Astrocyte of the cerebellum (primary cell): Measurements from ENCODE around the gene ADD3.

Experiments
- DNase-seq: peaks from one replicate; pipeline ENCODE4 v3.0.0-alpha.2; 2011; ENCODE audit warnings: low read depth
- H3K4me3 ChIP-seq: 2 replicates; pipeline ENCODE4 v1.5.1; 2011; ENCODE audit warnings: mild to moderate bottlenecking, low read depth, low read length, moderate library complexity
- in situ Hi-C: cut with HindIII; loops from 2 replicates; pipeline ENCODE4 v1.10.0; 2017; ENCODE audit warnings: low sequenced_read_pairs
- TF ChIP-seq, protein P1 (sequence below): IDR thresholded peaks from 2 replicates; pipeline ENCODE4 v1.5.1; 2012; ENCODE audit warnings: low read length, low read depth, moderate library complexity, mild to moderate bottlenecking; ENCODE audit errors: missing control alignments

ADD3 gene

GRCh38 chr10:110078317-110078716, 70.5 kb downstream of the ADD3 start:
- TF ChIP-seq, protein P1, sequence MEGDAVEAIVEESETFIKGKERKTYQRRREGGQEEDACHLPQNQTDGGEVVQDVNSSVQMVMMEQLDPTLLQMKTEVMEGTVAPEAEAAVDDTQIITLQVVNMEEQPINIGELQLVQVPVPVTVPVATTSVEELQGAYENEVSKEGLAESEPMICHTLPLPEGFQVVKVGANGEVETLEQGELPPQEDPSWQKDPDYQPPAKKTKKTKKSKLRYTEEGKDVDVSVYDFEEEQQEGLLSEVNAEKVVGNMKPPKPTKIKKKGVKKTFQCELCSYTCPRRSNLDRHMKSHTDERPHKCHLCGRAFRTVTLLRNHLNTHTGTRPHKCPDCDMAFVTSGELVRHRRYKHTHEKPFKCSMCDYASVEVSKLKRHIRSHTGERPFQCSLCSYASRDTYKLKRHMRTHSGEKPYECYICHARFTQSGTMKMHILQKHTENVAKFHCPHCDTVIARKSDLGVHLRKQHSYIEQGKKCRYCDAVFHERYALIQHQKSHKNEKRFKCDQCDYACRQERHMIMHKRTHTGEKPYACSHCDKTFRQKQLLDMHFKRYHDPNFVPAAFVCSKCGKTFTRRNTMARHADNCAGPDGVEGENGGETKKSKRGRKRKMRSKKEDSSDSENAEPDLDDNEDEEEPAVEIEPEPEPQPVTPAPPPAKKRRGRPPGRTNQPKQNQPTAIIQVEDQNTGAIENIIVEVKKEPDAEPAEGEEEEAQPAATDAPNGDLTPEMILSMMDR = no peak
- H3K4me3 ChIP-seq = no peak overlapping the region
- no peak for DNase-seq
- in situ Hi-C loops = loop anchor here (25.0 kb wide), 1 partner anchor 191 kb away; no protein-coding TSS in a partner anchor

GRCh38 chr10:110081911-110082310, 74.1 kb downstream of the ADD3 start:
- DNase-seq = no peak
- in situ Hi-C loops = loop anchor here (25.0 kb wide), 1 partner anchor 195 kb away; no protein-coding TSS in a partner anchor
- TF ChIP-seq, protein P1 = no peak

DNA sequence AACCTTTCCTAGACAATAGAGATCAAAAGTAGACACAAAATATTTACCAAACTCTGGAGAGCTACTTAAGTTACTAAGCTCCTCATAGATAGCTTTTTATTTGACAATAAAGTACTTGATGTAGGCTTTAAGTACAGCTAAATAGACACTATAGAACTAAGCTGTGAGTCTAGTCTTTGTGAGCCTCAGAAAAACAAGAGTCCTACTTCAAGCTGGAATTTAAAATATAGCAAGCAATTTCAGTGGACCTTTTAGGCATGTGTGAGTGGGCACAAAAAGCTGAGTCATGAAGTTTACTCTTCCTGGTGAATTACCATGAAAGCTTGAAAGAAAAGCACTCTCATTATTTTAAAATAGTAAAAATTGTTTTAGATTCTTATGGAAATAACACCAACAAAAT, 76.1 kb downstream of the ADD3 start:
- TF ChIP-seq, protein P1 = no peak
- DNase-seq = no peak
- in situ Hi-C loops = loop anchor here (25.0 kb wide), 1 partner anchor 197 kb away; no protein-coding TSS in a partner anchor
- no peak overlapping the region for H3K4me3 ChIP-seq

More at GRCh38 chr10:110081911-110082310, 74.1 kb downstream of the ADD3 start:
- H3K4me3 ChIP-seq = no peak overlapping the region

DNA sequence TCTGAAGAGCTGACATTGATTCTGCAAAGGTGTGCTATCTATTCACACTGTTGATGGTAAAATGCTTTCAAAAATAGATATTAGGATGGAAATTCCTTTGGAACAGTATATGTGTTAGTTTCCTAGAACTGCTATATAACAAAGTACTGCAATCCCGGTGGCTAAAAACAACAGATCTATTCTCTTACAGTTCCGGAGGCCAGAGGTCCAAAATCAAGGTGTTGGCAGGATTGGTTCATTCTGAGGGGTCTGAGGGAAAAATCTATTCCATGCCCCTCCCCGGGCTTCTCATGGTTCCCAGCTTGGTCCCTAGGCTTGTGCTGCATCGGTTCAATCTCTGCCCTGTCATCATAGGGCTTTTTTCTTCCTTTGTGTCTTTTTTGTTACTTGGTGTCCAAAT, 79.9 kb downstream of the ADD3 start:
- in situ Hi-C loops = loop anchor here (25.0 kb wide), 1 partner anchor 200 kb away; no protein-coding TSS in a partner anchor
- TF ChIP-seq, protein P1 = no peak

DNA sequence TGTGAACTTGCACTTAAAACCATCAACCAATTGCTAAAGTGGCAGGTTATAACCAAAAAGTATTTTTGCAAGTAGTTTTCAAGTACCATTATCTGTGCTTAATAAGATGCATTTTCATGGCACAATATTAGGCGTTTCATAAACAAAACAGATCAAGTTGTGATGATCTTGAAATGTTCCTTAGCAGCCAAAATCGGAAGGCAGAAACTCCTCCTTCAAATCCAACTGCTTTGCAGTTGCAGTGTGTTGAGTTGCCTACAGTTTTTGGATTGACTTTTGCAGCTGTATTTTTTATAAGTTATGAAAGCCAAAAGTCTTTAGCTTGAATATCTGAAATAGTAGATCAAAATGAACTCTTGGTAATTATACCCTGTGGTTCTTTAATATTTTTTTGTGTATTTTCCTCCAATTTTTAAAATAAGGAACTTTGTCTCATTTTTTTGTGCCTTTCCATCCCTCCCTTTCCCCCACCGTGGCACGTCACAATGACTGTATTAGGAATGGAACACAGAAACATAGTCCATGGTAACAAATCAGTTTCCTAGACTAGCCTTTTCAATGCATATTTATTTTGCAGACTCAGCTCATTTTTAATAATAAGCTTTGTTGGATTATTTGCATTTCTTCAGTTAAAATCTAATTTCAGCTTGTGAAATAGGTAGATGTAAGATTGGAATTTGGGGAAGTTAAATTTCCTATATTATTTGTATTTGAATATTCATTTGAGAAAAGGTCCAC, 80.8 kb downstream of the ADD3 start:
- TF ChIP-seq, protein P1 = no peak
- no peak for DNase-seq
- in situ Hi-C loops = loop anchor here (25.0 kb wide), 1 partner anchor 201 kb away; no protein-coding TSS in a partner anchor
- H3K4me3 ChIP-seq = no peak overlapping the region

More for the DNA sequence above, 79.9 kb downstream of the ADD3 start:
- DNase-seq = no peak
- H3K4me3 ChIP-seq = no peak overlapping the region

GRCh38 chr10:110091830-110092229, 84.0 kb downstream of the ADD3 start:
- DNase-seq = no peak
- TF ChIP-seq, protein P1 = no peak
- H3K4me3 ChIP-seq = no peak overlapping the region
- in situ Hi-C loops = loop anchor here (25.0 kb wide), 1 partner anchor 205 kb away; no protein-coding TSS in a partner anchor
